GM04504 (cell line): ENCODE results near the gene RGMA.
"Not testable (repeated sequence)": the region's sequence is repeated elsewhere in the genome, so short reads cannot be mapped to it uniquely, and the experiment has no call there.

Experiments used
- DNase-seq: peaks from one replicate; pipeline ENCODE4 v3.0.0-alpha.2; 2012; ENCODE audit warnings: low read depth

Gene RGMA

GRCh38 chr15:93034512-93034911, 54.5 kb downstream of the RGMA start:
- no peak for DNase-seq

- no peak for DNase-seq
Measured at GRCh38 chr15:93033434-93034045, 55.5 kb downstream of the RGMA start.

- DNase-seq = not testable (repeated sequence)
Measured at GRCh38 chr15:93032515-93033206, 56.4 kb downstream of the RGMA start.

DNA sequence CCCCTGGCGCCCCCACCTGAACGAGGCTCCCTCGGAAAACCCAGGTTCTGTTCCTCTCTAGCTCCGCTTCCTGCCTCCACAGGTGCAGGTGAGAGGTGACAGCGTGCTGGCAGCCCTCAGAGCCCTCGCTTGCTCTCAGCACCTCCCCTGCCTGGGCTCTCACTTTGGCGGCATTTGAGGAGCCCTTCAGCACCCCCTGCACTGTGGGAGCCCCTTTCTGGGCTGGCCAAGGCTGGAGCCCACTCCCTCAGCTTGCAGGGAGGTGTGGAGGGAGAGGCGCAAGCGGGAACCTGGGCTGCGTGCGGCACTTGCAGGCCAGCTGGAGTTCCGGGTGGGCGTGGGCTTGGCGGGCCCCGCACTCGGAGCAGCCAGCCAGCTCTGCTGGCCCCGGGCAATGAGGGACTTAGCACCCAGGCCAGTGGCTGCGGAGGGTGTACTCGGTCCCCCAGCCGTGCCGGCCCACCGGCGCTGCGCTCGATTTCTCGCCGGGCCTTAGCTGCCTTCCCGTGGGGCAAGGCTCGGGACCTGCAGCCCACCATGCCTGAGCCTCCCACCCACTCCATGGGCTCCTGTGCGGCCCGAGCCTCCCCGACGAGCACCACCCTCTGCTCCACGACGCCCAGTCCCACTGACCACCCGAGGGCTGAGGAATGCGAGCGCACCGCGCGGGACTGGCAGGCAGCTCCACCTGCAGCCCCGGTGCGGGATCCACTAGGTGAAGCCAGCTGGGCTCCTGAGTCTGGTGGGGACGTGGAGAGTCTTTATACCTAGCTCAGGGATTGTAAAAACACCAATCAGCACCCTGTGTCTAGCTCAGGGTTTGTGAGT, 57.2 kb downstream of the RGMA start:
- DNase-seq = not testable (repeated sequence)

DNA sequence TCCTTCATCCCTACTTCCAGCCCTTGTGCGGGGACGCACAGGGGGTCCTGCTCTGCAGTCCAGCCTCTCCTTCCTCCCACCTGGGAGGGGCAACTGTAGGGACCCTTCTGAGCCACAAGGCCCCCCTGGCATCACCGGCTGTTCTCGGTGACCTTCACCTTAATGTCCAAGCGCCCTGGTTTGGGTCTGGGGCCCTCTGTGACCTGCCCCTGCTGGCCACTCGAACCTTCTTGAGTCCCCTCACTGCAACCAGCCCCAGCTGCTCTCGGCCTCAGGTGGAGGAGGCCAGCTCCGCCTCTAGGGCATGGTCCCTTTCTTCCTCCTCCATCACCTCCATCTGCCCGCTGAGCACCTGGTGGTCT, 57.9 kb downstream of the RGMA start:
- DNase-seq = no peak

GRCh38 chr15:93030430-93031102, 58.4 kb downstream of the RGMA start:
- peak; percentile 38 for DNase-seq

- no peak for DNase-seq
Measured at GRCh38 chr15:93029836-93030429, 59.1 kb downstream of the RGMA start.

DNA sequence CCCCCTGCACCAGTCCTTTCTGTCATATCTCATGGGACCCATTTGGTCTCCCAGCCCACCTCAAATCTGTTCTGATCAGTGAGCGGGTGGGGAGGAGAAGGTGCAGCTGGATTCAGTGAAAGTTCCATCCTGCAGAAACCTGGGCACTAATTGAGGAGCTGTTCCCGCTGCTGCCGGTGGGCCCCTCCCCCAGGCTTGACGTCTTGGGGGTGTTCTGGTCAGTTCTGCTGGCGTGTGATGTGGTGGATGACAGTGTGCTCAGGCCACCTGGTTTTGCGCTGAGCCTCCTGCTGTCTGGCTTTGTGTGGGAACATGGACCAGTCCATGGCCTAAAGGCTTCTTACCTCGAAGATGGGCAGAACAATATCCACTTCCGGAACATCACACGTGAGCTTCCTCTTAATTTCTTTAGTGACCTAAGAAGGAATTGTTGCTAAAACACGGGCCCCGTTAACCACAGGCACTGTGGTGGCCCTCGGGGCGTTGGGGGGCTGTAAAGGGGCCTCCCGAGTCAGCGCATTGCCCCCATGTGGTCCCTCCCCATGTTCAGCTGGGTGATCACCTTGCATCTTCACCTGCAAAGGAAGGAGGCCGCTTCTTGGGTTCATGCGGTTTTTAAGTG, 59.7 kb downstream of the RGMA start:
- DNase-seq = no peak

- peak; percentile 86 for DNase-seq
Measured at GRCh38 chr15:93028632-93029213, 60.3 kb downstream of the RGMA start.

DNA sequence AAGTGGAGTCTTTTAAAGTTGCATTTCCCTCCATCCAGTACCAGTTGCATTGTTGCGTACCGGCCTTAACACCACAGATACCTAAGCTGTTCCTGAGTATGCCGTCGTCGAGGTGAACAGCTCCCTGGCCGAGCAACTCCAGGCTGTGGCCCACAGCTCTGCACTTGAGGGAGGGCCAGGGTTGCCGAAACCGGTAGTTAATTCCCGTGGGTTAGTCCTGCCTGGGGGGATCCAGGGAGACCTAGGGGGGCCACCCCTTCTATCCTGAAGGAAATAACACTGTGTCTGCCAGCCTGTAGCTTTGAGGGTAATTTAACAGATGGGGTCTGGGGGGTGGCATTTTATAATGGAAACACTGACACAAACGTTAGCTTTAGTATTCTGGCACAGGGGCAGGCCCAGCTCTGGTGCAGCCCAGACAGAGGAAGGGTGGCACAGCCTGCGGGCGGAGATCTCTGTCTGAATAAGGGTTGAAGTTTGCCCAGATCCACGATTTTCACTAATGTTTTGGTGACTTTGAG, 60.8 kb downstream of the RGMA start:
- no peak for DNase-seq

GRCh38 chr15:93027413-93027812, 61.6 kb downstream of the RGMA start:
- no peak for DNase-seq

GRCh38 chr15:93026380-93026817, 62.6 kb downstream of the RGMA start:
- DNase-seq = no peak

- DNase-seq = no peak
Measured at GRCh38 chr15:93025625-93025982, 63.4 kb downstream of the RGMA start.

DNA sequence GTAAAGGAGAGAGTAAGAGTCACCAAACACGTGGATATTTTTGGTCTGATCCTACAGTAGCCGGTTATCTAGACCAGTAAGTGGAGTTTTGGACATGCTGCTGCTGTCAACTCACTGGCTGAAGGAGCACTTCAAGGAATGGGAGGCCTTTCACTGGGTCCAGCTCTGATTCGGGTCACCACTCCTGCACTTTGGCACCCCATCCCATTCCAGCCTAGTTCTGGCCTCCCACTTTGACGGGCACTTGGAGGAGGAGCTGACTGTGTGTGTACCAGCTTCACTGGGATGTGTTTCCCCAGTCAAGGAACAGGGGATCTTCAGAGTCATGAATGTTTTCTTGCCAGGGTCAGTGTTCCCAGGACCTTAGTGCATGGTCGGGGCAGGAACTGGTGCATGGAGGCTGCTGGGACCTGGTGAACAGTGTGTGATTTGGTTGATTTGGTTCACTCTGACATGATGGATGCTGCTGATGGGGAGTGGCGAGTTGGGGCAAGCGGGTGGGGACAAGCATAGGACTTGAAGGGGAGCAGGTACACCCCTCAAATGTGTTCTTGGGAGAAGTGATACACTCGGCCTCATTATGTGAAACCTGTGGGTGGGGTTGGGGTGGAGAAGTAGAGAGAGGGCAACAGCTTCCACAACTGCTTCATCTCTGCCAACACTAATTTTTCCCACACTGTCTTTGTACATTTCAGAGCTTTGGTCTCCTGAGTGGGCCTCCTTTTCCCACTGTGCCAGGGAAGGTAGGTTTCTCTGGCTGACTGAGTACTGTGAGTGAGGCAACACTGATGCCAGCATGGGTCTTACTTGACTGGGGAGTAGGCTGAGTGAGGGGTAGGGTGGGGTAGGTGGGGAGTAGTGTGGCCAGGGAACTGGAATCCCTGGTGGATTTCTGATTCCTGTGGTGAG, 64.0 kb downstream of the RGMA start:
- DNase-seq = no peak

DNA sequence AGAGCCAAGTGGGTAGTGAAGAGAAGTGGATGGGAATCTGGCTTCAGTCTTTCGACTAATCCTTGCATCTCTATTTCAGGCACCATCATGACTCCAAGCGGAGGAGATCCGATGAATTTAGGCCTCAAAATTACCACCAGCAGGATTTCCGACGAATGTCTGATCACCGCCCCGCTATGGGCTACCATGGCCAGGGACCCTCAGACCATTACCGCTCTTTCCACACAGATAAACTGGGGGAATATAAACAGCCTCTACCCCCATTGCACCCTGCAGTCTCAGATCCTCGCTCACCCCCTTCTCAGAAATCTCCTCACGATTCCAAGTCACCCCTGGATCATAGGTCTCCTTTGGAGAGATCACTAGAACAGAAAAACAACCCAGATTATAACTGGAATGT, 64.7 kb downstream of the RGMA start:
- DNase-seq = no peak

DNA sequence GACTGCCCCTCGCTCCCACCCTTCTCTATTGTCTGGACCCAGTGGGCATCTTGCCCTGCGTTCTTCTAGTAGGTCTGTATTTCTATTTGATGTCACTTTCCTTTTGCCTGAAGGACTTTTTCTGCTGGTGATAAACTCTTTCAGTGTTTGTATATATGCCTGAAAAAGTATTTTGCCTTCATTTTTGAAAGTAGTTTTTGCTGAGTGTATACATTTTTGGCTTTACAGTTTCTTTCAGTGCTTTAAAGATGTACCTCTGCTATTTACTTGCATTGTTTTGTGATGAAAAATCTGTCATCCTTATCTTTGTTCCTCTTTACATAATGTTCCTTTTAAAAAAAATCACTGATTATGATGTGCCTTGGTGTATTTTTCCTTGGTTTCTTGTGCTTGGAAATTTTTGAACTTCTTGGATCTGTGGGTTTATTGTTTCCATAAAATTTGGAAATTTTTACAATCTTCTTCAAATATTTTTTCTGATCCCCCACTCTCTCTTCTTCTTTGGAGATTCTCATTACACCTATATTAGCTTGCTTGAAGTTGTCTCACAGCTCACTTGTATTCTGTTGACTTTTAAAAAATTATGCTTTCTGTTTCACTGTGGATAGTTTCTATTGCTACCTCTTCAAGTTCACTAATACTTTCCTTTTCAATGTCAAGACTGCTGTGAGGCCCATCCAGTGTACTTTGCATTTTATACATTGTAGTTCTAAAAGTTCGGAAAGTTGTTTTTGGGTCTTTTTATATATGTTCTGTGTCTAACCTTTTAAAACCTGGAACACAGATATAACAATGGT, 67.8 kb downstream of the RGMA start:
- no peak for DNase-seq

GRCh38 chr15:93019971-93020370, 69.0 kb downstream of the RGMA start:
- no peak for DNase-seq

GRCh38 chr15:93019090-93019489, 69.9 kb downstream of the RGMA start:
- DNase-seq = no peak

DNA sequence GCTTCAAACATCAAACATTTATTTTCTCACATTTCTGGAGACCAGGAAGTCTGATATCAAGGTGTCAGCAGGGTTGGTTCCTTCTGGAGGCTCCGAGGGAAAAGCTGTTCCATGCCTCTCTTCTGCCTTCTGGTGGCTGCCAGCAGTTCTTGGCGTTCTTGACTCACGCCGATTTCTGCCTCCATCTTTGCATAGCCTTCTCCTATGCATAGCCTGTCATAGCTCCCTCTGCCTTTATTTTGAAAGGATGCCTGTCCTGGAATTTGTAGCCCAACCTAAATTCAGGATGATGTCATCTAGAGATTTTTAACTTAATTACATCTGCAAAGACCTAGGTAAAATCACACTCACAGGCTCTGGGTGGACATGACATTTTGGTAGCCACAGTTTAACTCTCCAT, 70.4 kb downstream of the RGMA start:
- no peak for DNase-seq
